K562 (cell line): Measurements from ENCODE around the gene RGS9BP.

Source experiments
- ARID2 ChIP-seq: fragments of 450-650 bp; IDR thresholded peaks from 2 replicates; pipeline ENCODE4 v1.6.1; 2017; ENCODE audit warnings: antibody characterized with exemption, mild to moderate bottlenecking
- CEBPB ChIP-seq: fragments of 450-650 bp; IDR thresholded peaks from 2 replicates; pipeline ENCODE4 v1.6.1; 2016; ENCODE audit warnings: missing genetic modification characterization, missing compliant biosample characterization
- CTCF ChIP-seq, 3 experiments: IDR thresholded peaks in 2 of 3; conservative IDR thresholded peaks in 1 of 3; 2 replicates each; pipeline ENCODE4 v1.5.1; 2011 to 2012; ENCODE audit warnings: low read length in 3 of 3, mild to moderate bottlenecking in 3 of 3, control low read depth in 2 of 3, improper control_type of control experiment in 1 of 3, inconsistent platforms in 1 of 3, low read depth in 1 of 3, mixed read lengths in 1 of 3, moderate library complexity in 1 of 3; ENCODE audit not compliant: insufficient read depth in 2 of 3
- ELK1 ChIP-seq: sonication (generic); formaldehyde crosslinking; IDR thresholded peaks from 2 replicates; pipeline ENCODE4 v1.8.1; 2022; ENCODE audit warnings: missing genetic modification reagents
- FOXP1 ChIP-seq: sonication (generic); formaldehyde crosslinking; IDR thresholded peaks from 2 replicates; pipeline ENCODE4 v1.8.0; 2022; ENCODE audit warnings: mild to moderate bottlenecking, missing genetic modification reagents
- HDGF ChIP-seq: fragments of 450-650 bp; IDR thresholded peaks from 2 replicates; pipeline ENCODE4 v1.6.1; 2016
- KDM5B ChIP-seq: fragments of 200-600 bp; sonication (generic); IDR thresholded peaks from 2 replicates; pipeline ENCODE4 v1.6.1; 2012; ENCODE audit warnings: low read depth, mild to moderate bottlenecking, moderate library complexity, low read length, control low read depth, inconsistent platforms; ENCODE audit not compliant: insufficient replicate concordance
- KLF10 ChIP-seq: fragments of 250-450 bp; sonication (Bioruptor Pico); IDR thresholded peaks from 2 replicates; pipeline ENCODE4 v1.6.1; 2021; ENCODE audit warnings: matching md5 sums
- MAX ChIP-seq: sonication (generic); formaldehyde crosslinking; IDR thresholded peaks from 2 replicates; pipeline ENCODE4 v1.9.0; 2022; ENCODE audit warnings: mild to moderate bottlenecking, missing genetic modification reagents
- SNRNP70 ChIP-seq: fragments of 200-400 bp; formaldehyde crosslinking; optimal IDR thresholded peaks from 2 replicates; pipeline ENCODE3; 2017; ENCODE audit warnings: low read depth, low read length
- ZNF766 ChIP-seq: fragments of 200-800 bp; sonication (Bioruptor generic); conservative IDR thresholded peaks from 2 replicates; pipeline ENCODE4 v1.6.1; 2016; ENCODE audit warnings: missing genetic modification characterization, missing compliant biosample characterization

- no peak for TF ChIP-seq ZNF766 (CRISPR knock-in tag)
- TF ChIP-seq ARID2: no peak
- TF ChIP-seq ELK1 (CRISPR knock-in tag): no peak
- TF ChIP-seq CEBPB: no peak
- no peak for TF ChIP-seq SNRNP70
- TF ChIP-seq FOXP1 (CRISPR knock-in tag): no peak
- TF ChIP-seq MAX: no peak
- TF ChIP-seq KLF10 (CRISPR knock-in tag): no peak
- TF ChIP-seq CTCF (IDR thresholded peaks at IDR 0.05 in 2 of 3, conservative IDR thresholded peaks at IDR 0.05 in 1 of 3; ENCODE audit: insufficient read depth in 2 of 3, low read depth in 1 of 3, low read length in 3 of 3): no peak
- TF ChIP-seq HDGF: no peak
- TF ChIP-seq KDM5B: no peak
Measured at GRCh38 chr19:32688311-32688710, 12.7 kb downstream of the RGS9BP start.
